ENCODE data around the gene HES5. TPM values are rescaled to one million over a fixed set of nuclear protein-coding genes. Genes with fewer than 3 reads are reported as not detected.

Gene HES5
- total RNA-seq, 4 donors from 2014 or later: 8.1 to 32.5 (median 9.6) TPM

- intact Hi-C loops (cut with DNase I; ENCODE audit: low total_unique reads): no loop called here
- peak in 1 of 2 donors; percentile 41 for DNase-seq (ENCODE audit: low spot score in 2 of 2)
- TF ChIP-seq POLR2A (IDR thresholded peaks at IDR 0.05): no peak
- TF ChIP-seq, protein P1, sequence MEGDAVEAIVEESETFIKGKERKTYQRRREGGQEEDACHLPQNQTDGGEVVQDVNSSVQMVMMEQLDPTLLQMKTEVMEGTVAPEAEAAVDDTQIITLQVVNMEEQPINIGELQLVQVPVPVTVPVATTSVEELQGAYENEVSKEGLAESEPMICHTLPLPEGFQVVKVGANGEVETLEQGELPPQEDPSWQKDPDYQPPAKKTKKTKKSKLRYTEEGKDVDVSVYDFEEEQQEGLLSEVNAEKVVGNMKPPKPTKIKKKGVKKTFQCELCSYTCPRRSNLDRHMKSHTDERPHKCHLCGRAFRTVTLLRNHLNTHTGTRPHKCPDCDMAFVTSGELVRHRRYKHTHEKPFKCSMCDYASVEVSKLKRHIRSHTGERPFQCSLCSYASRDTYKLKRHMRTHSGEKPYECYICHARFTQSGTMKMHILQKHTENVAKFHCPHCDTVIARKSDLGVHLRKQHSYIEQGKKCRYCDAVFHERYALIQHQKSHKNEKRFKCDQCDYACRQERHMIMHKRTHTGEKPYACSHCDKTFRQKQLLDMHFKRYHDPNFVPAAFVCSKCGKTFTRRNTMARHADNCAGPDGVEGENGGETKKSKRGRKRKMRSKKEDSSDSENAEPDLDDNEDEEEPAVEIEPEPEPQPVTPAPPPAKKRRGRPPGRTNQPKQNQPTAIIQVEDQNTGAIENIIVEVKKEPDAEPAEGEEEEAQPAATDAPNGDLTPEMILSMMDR (IDR thresholded peaks at IDR 0.05): no peak
- 31 to 58% methylated on average over 16 to 18 of the region's 18 CpGs for WGBS, 2 donors
- H3K4me3 ChIP-seq (ENCODE audit: low read depth, poor library complexity, severe bottlenecking): no peak overlapping the region
Observed at GRCh38 chr1:2534687-2535441, 4.8 kb upstream of the HES5 start.

- no peak for DNase-seq (ENCODE audit: low spot score in 2 of 2)
- intact Hi-C loops (cut with DNase I; ENCODE audit: low total_unique reads): no loop called here
- 37 to 38% methylated on average over 4 to 7 of the region's 7 CpGs for WGBS, 2 donors
- TF ChIP-seq, protein P1 (IDR thresholded peaks at IDR 0.05): no peak
- no peak for TF ChIP-seq POLR2A (IDR thresholded peaks at IDR 0.05)
- H3K4me3 ChIP-seq (ENCODE audit: low read depth, poor library complexity, severe bottlenecking): no peak overlapping the region
Observed at GRCh38 chr1:2534315-2534686, 4.2 kb upstream of the HES5 start.

- TF ChIP-seq POLR2A (IDR thresholded peaks at IDR 0.05): no peak
- TF ChIP-seq, protein P1 (IDR thresholded peaks at IDR 0.05): no peak
- intact Hi-C loops (cut with DNase I; ENCODE audit: low total_unique reads): no loop called here
- no peak for DNase-seq (ENCODE audit: low spot score in 2 of 2)
- WGBS, 2 donors: 40 to 60% methylated on average over 11 of the region's 11 CpGs
- H3K4me3 ChIP-seq (ENCODE audit: low read depth, poor library complexity, severe bottlenecking): no peak overlapping the region
Observed at GRCh38 chr1:2533365-2533764, 3.3 kb upstream of the HES5 start.

DNA sequence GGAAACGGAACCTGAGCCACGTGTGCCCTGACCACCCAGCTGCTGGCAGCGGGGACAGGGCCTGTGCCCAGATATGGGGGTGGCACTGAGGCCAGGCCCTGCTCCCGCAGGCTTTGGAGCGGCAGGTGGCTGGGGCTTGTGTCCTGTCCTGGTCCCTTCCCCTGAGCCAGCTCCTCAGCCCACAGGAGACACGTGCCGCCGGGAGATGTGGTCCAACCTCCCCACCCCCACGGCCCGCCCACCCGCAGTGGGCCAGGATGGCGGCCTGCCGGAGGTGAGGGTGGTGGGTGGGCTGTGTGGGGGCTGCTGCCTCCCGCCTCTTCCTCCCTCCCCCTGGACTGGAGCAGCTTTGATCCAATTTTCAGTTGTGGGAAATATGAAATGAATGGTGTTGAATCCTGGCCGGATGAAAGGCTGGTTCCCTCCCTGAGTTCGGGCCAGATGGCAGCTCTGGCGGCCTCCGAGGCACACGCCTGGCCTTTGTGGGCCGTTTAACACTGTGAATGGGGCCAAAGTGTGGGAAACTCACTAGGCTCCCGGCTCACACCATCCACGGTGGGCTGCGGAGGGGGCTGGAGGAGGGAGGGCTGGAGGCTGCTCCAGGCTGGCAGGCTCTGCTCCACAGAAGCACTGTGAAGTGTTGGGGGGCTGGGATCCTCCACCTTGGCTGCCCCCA, 2.6 kb upstream of the HES5 start:
- H3K4me3 ChIP-seq (ENCODE audit: low read depth, poor library complexity, severe bottlenecking): no peak overlapping the region
- DNase-seq (ENCODE audit: low spot score in 2 of 2): no peak
- no peak for TF ChIP-seq POLR2A (IDR thresholded peaks at IDR 0.05)
- TF ChIP-seq, protein P1 (IDR thresholded peaks at IDR 0.05): no peak
- intact Hi-C loops (cut with DNase I; ENCODE audit: low total_unique reads): no loop called here
- 35 to 43% methylated on average over 14 to 21 of the region's 23 CpGs for WGBS, 2 donors

DNA sequence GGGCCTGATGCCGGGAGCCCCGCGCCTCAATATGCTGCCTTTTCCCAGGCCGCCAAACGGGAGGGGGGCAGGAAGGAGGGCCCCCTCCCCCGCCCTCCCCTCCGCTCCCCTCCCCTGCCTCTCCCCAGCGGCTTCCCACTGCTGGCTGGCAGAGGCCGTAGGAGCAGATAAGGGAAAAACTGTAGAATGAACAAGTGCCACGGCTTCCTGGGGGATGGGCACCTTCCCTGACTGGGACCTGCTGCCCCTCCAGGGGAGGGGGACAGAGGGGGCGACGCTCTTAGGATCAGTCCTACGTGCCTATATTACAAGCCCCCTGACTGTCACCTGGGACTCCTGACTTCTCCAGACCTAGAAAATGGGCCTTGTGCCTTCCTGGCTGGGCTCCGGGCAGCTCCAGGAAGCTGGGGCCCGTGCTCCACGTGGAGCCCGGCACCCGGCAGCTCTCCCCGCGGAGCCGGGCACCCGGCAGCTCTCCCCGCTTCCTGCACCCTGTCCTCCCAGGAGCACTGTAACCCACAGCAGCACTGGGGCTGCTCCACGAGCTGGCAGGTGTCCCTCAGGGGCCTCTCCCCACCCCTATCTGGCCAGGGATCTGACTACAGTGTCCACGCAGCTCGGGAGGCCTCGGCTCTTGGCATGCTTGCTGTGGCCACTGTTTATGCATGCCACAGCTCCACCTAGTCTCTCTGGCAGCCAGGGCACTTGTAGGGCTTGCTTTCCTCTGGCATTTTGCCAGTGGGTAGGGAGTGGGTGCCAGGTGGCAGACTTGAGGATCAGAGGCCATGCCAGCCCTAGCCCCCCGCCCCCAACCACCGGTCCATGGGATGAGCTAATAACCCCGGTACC, 674 bp upstream of the HES5 start:
- WGBS, 2 donors: 12 to 16% methylated on average over 9 to 29 of the region's 30 CpGs
- H3K4me3 ChIP-seq (ENCODE audit: low read depth, poor library complexity, severe bottlenecking): no peak overlapping the region
- no peak for DNase-seq (ENCODE audit: low spot score in 2 of 2)
- intact Hi-C loops (cut with DNase I; ENCODE audit: low total_unique reads): no loop called here
- no peak for TF ChIP-seq POLR2A (IDR thresholded peaks at IDR 0.05)
- TF ChIP-seq, protein P1 (IDR thresholded peaks at IDR 0.05): no peak
